ENCODE results near the gene HLA-DPA1. TPM values are rescaled to one million over a fixed set of nuclear protein-coding genes. Genes with fewer than 3 reads are reported as not detected.

HLA-DPA1 gene
- total RNA-seq, 1 experiment from 2014 or later: 4.9 TPM

DNA sequence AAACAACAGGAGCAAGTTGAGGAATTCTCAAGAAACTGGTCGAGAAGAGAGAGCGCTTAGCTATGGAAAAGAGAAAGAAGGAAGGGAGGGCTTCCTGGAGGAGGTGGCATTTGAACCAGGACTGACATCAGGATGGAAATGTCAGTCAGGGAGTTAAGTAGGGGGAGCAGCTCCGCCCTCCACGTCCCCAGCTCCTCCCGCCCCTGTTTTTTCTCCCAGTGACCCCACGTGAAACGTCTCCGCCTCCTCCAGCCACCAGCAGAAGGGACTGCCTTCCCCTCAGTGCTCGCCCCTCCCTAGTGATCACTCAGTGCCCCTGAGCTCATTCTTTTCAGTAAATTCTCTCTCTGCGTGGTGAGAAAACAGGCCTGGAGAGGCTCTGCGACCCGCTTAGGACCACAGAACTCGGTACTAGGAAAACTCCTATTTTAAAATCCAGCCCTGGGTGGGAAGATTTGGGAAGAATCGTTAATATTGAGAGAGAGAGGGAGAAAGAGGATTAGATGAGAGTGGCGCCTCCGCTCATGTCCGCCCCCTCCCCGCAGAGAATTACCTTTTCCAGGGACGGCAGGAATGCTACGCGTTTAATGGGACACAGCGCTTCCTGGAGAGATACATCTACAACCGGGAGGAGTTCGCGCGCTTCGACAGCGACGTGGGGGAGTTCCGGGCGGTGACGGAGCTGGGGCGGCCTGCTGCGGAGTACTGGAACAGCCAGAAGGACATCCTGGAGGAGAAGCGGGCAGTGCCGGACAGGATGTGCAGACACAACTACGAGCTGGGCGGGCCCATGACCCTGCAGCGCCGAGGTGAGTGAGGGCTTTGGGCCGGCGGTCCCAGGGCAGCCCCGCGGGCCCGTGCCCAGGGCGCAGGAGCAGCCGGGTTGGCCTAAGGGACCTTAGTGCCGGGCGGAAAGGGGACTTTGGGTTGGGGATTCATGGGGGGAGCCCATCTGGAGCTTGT is 7.0 kb upstream of the HLA-DPA1 start:
- DNase-seq: peak; percentile 86
- Histone ChIP-seq H3K27me3 (ENCODE audit: control insufficient read depth, insufficient read depth, low read length) (no peaks in the 10 kb centered on the region), H3K36me3 (replicated peaks; ENCODE audit: control insufficient read depth, insufficient read depth, low read length) (peaks cover 3% of the 10 kb centered on the region; the same call in 1 of the 2 replicates), H3K4me3 (ENCODE audit: insufficient read depth, low read depth, low read length) (peak overlapping the region; percentile 57)

DNA sequence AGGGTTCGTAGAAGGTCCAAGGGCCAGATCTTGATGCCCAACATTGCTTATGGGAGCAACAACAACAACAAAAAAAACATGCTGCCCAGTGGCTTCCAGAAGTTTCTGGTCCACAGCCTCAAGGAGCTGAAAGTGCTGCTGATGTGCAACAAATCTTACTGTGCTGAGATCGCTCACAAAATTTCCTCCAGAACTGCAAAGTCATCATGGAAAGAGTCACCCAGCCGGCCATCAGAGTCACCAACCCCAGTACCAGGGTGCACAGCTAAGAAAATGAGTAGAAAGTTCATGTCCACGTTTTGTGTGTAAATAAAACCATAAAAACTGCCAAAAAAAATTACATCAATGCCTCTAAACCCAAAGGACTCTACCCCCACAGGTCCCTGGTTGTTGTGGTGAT is 6.1 kb upstream of the HLA-DPA1 start:
- no peak for DNase-seq
- no peaks in the 10 kb centered on the region for H3K27me3 ChIP-seq (ENCODE audit: control insufficient read depth, insufficient read depth, low read length)
- no peaks in the 10 kb centered on the region; the same call in 1 of the 2 replicates for H3K36me3 ChIP-seq (replicated peaks; ENCODE audit: control insufficient read depth, insufficient read depth, low read length)
- H3K4me3 ChIP-seq (ENCODE audit: insufficient read depth, low read depth, low read length): no peak overlapping the region

DNA sequence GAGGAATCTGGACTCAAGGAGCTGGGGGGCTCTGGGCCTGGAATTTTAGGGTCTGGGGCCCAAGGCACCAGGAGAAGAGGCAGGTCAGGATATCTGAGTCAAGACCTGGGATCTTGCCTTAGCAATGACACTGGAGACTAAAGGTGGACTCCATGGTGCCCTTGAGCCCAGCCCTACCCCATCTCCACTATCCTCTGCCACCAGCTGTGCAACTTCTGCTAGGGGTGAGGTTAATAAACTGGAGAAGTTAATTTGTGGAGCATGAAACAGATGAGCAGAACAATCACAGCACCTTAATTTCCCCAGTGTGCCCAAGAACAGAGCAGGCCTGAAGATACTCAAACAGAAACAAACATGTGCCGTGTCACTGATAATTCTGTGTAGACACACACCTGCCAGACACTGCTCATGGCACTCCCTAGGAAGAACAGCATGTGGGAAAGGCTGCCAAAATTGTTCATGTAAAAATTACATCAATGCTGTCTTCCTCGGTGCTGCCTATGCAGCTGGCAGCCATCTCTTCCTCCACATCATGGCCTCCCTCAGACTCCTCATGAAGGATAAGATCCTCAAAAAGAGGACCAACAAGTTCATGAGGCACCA is 5.6 kb upstream of the HLA-DPA1 start:
- H3K36me3 ChIP-seq (replicated peaks; ENCODE audit: control insufficient read depth, insufficient read depth, low read length): no peaks in the 10 kb centered on the region; the same call in 1 of the 2 replicates

DNA sequence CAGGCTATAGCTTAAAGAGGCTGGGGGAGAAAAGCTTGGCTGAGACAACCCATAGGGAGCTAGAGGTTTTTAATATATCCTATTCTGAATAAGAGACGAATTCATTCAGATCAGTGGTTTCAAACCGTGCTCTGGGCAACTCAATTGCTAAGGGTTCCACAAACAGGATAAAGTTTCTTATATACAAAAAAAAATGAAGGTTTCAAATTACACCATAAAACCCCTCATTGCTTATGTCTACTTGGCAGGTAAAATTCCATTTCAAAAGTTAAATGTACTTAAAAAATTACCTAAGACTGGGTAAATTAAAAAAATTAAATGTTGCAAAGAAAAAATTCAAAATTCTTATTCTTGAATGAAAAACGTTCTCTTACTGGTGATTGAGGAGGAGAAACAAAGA is 5.0 kb upstream of the HLA-DPA1 start:
- no peak for DNase-seq
- H3K36me3 ChIP-seq (replicated peaks; ENCODE audit: control insufficient read depth, insufficient read depth, low read length): no peaks in the 10 kb centered on the region; the same call in 1 of the 2 replicates
- no peaks in the 10 kb centered on the region for H3K27me3 ChIP-seq (ENCODE audit: control insufficient read depth, insufficient read depth, low read length)
- H3K4me3 ChIP-seq (ENCODE audit: insufficient read depth, low read depth, low read length): no peak overlapping the region

More for the DNA sequence above, 5.6 kb upstream of the HLA-DPA1 start:
- Histone ChIP-seq H3K27me3 (ENCODE audit: control insufficient read depth, insufficient read depth, low read length) (no peaks in the 10 kb centered on the region), H3K4me3 (ENCODE audit: insufficient read depth, low read depth, low read length) (no peak overlapping the region)
- DNase-seq: no peak

DNA sequence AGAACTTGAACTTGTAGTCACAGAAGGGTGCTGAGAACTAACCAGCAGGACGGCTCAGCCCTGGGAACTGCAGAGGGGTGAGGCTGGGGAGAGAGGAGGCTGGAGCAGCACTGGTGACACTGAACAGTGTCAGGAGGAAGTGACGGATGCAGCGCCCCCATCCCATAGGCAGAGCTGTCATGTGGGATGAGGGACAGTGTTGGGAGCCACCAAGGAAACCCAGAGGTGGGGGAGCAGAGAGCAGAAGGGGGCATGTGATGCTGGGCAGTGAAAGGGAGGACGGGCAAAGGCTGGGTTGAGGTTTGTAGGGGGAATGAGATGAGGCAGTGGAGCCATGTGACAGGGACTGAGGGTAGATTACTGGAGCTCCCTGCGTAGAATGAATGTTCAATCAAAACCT is 4.5 kb upstream of the HLA-DPA1 start:
- H3K27me3 ChIP-seq (ENCODE audit: control insufficient read depth, insufficient read depth, low read length): no peaks in the 10 kb centered on the region
- DNase-seq: no peak
- H3K4me3 ChIP-seq (ENCODE audit: insufficient read depth, low read depth, low read length): no peak overlapping the region
- H3K36me3 ChIP-seq (replicated peaks; ENCODE audit: control insufficient read depth, insufficient read depth, low read length): no peaks in the 10 kb centered on the region

DNA sequence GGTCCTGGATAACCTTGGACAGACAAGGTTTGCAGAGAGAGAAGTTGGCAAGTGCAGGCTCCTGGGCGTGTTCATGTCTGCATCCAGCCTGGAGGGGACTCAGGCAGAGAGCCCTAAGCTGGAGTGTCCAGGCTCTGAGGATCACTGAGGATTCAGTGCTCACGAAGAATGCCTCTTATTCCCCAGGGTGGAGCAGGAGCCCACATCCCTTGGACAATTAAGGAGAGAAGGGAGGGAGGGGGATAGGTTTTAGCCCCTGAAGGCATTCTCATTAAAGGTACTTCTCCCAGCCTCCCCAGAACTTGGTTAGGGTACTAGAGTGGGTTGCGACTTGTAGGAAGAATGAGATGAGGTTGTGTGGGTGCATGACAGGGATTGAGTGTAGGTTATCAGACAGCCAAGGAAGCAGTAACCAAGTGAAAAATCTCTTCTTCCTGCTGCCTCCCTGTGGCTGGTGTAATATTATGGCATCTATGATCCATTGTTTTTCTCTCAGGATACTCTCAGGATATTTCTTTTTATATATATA is 3.0 kb upstream of the HLA-DPA1 start:
- H3K36me3 ChIP-seq (replicated peaks; ENCODE audit: control insufficient read depth, insufficient read depth, low read length): no peaks in the 10 kb centered on the region
- no peak overlapping the region for H3K4me3 ChIP-seq (ENCODE audit: insufficient read depth, low read depth, low read length)
- no peaks in the 10 kb centered on the region for H3K27me3 ChIP-seq (ENCODE audit: control insufficient read depth, insufficient read depth, low read length)
- no peak for DNase-seq

DNA sequence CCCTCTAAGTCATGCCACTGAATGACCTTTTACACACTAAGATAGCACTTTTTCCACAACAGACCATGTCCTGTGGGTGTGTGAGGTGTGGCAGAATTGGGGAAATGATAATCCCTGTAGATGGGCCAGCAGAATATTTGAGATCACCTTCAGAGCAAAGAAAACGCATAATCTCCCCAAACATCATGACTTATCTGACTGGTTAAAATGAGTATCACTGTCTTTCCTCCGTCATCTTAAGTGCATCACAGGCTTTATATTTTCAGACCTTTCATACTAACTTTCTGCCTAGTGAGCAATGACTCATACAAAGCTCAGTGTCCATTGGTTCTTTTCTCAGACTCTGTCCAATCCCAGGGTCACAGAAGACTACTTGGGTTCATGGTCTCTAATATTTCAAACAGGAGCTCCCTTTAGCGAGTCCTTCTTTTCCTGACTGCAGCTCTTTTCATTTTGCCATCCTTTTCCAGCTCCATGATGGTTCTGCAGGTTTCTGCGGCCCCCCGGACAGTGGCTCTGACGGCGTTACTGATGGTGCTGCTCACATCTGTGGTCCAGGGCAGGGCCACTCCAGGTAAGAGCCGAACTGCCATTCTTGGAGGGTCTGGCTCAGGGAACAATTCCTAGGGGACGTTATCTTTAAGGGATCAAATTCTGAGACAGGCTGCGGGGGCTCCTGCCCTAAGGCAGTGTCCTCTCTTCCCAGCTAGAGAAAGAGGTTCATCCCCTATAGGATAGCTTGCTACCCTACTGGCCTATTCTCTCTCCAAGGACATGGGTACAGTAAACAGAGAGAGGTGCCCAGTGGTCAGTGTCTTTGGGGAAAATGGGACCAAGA is 2.3 kb upstream of the HLA-DPA1 start, which contains the start of gene HLA-DPB1:
TSS of gene HLA-DPB1 (plus strand) at position 423 of the 838 bp plus-strand sequence. CDS start at position 475, 52 bp downstream.
- no peaks in the 10 kb centered on the region for H3K27me3 ChIP-seq (ENCODE audit: control insufficient read depth, insufficient read depth, low read length)
- no peaks in the 10 kb centered on the region for H3K36me3 ChIP-seq (replicated peaks; ENCODE audit: control insufficient read depth, insufficient read depth, low read length)
- H3K4me3 ChIP-seq (ENCODE audit: insufficient read depth, low read depth, low read length): no peak within 1 kb of the TSS
- DNase-seq: peak; percentile 36

DNA sequence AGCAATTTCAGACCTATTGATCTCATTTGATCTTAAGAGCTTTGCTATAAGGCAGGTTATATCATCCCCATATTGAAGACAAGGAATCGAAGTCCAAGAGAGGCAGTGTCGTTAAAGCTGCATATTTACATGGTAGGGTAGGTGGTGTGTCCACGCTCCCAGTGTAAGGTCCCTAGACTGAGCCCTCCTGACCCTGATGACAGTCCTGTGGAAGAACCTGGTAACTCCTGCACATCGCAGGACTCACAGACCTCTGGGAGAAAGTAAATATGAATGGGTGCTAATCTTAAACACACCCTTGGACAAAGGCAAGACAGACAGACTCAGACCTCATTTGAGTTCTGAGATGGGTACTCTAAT is 1.7 kb upstream of the HLA-DPA1 start:
- no peak for DNase-seq
- no peaks in the 10 kb centered on the region for H3K27me3 ChIP-seq (ENCODE audit: control insufficient read depth, insufficient read depth, low read length)
- no peak overlapping the region for H3K4me3 ChIP-seq (ENCODE audit: insufficient read depth, low read depth, low read length)
- H3K36me3 ChIP-seq (replicated peaks; ENCODE audit: control insufficient read depth, insufficient read depth, low read length): no peaks in the 10 kb centered on the region

DNA sequence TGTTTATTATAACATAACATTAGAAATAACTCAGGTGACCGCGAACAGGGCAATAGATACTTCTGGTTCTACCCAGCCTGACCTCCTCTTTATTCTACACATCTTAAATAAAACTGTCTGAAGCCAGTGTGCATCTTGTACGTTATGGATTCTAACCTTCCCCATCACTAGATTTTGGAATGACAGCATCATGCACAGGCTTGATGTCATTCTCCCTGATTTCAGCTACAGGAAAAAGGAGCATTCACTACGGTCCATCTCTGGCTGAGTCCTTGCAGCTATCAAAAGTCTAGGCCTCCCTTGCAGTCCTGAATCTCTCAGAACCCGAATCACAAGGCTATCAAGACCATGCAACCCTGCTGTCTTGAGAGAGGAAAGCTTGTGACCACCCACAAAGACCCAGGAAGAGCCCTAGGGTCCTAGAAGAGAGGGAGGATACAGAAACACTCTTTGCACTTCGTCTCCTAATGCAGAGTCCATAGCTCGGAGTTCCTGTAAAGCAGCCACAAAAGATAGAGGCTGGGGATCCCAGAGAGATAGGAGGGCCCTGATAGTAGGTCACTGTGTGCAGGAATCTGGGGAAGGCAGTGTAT is 845 bp downstream of the HLA-DPA1 start:
- H3K27me3 ChIP-seq (ENCODE audit: control insufficient read depth, insufficient read depth, low read length): no peaks in the 10 kb centered on the region
- no peaks in the 10 kb centered on the region for H3K36me3 ChIP-seq (replicated peaks; ENCODE audit: control insufficient read depth, insufficient read depth, low read length)
- H3K4me3 ChIP-seq (ENCODE audit: insufficient read depth, low read depth, low read length): no peak overlapping the region
- no peak for DNase-seq

DNA sequence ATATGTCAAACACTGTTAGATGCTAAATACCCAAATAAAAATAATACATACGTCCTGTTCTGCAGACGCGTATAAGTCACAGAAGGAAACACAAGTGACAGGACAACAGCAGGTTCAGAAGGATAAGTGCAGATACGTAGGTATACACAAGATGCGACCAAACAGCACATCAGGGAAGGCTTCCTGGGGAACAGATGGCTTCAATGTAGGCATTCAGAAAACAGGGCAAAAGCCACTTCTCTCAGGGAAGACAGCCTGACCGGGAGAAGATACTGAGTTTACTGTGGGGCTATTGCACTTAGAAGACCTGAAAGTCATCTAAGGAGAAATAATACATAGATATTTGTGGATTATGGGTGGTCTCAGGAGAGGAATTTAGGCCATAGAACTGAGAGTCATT is 1.9 kb downstream of the HLA-DPA1 start:
- no peak overlapping the region for H3K4me3 ChIP-seq (ENCODE audit: insufficient read depth, low read depth, low read length)
- no peaks in the 10 kb centered on the region for H3K27me3 ChIP-seq (ENCODE audit: control insufficient read depth, insufficient read depth, low read length)
- H3K36me3 ChIP-seq (replicated peaks; ENCODE audit: control insufficient read depth, insufficient read depth, low read length): no peaks in the 10 kb centered on the region
- no peak for DNase-seq

DNA sequence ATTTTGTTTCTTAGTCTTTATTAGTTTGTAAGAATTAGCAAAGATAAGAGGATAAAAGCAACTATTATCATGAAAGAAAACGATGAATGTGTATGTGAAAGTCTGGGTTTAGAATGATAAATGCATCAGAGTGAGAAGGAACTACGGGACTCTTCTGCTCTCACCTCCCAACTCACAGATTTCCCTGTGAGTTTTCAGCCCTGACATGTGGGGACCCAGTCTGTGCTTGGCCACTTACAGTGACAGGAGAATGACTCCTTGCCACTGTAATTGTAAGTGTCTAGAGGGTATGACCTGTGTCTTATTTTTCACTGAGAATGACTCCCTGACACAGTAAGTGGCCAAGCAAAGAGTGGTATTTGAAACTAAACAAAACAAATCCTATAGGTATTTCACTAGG is 2.5 kb downstream of the HLA-DPA1 start:
- Histone ChIP-seq H3K36me3 (replicated peaks; ENCODE audit: control insufficient read depth, insufficient read depth, low read length) (no peaks in the 10 kb centered on the region), H3K4me3 (ENCODE audit: insufficient read depth, low read depth, low read length) (no peak overlapping the region), H3K27me3 (ENCODE audit: control insufficient read depth, insufficient read depth, low read length) (no peaks in the 10 kb centered on the region)
- no peak for DNase-seq

DNA sequence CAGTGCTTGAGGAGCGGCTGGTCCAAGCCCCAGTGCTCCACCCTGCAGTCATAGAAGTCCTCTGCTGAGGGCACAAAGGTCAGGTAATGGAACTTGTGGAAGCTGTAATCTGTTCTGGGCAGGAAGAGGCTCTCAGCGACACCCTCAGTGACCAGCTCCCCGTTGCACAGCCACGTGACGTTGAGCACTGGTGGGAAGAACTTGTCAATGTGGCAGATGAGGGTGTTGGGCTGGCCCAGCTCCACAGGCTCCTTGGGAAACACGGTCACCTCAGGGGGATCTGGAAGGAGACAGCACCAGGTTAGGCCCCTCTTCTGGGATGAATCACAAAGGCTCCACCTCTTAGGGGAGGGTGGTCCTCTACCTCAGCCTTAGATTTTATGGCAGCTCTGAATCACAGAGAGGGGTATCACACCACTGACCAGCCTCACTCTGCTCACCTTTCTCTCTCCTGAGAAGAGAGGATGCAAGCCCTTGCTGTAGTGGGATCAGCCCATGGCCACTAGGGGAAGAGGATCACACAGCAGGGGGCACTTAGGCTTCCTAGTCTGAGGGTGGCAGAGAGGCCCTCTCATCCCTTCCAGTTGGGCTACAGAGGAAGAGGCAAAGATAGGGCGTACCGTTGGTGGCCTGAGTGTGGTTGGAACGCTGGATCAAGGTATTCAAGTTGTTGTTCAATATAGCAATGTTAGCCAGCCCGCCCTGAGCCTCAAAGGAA is 4.3 kb downstream of the HLA-DPA1 start:
- H3K36me3 ChIP-seq (replicated peaks; ENCODE audit: control insufficient read depth, insufficient read depth, low read length): no peaks in the 10 kb centered on the region
- H3K4me3 ChIP-seq (ENCODE audit: insufficient read depth, low read depth, low read length): no peak overlapping the region
- no peaks in the 10 kb centered on the region for H3K27me3 ChIP-seq (ENCODE audit: control insufficient read depth, insufficient read depth, low read length)
- DNase-seq: no peak

DNA sequence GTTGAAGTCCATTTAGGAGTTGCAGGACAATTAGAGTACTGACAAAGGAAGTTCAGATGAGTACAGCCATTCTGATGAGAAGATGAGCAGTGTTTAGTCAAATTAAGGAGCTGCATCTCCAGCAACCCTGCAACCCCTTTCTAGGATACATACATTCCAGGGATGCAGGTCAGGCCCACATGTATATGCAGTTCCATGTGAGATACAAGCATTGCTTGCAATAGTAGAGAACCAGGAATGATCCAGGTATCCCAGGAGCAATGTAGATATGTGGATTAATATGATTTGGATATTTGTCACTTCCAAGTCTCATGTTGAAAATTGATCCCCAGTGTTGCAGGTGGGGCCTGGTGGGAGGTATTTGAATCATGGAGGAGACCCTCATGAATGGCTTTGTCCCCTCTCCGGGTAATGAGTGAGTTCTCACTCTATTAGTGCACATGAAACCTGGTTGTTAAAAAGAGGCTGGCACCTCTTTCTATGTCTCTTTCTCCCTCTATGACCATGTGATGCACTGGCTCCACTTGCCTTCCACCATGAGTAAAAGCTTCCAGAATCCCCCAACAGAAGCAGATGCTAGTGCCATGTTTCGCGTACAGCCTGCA is 6.4 kb downstream of the HLA-DPA1 start:
- no peaks in the 10 kb centered on the region for H3K27me3 ChIP-seq (ENCODE audit: control insufficient read depth, insufficient read depth, low read length)
- H3K4me3 ChIP-seq (ENCODE audit: insufficient read depth, low read depth, low read length): no peak overlapping the region
- DNase-seq: no peak
- H3K36me3 ChIP-seq (replicated peaks; ENCODE audit: control insufficient read depth, insufficient read depth, low read length): no peaks in the 10 kb centered on the region

All from H7 (cell line).